Islet of Langerhans (tissue), 1 donor: ENCODE results near the gene PAH.
"Not testable (repeated sequence)": the region's sequence is repeated elsewhere in the genome, so short reads cannot be mapped to it uniquely, and the experiment has no call there.

Experiments used
- FAIRE-seq: peaks from one replicate; lab custom pipeline; 2011; peaks lifted over from hg19 to GRCh38; lab: Jason Lieb, UNC

PAH gene

DNA sequence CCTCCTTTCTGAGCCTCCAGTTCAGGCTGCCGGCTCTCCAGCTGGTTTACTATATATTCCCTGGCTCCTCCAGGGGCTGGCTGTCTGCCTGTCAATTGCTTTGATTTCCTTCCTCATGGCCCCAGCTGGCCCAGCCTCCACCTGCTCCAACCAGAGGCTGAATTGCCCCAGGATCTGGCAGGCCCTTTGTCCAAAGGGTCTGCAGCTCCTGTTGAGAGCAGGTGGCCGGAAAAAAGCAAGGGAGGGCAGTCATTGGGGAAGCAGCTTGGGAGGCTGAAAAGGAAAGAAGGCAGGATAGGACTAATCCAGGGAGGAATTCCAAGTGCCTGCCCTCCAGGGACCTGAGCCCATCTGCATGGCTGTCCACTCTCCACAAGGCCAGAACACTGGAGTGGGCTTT, 25.3 kb downstream of the PAH start:
- no peak for FAIRE-seq

DNA sequence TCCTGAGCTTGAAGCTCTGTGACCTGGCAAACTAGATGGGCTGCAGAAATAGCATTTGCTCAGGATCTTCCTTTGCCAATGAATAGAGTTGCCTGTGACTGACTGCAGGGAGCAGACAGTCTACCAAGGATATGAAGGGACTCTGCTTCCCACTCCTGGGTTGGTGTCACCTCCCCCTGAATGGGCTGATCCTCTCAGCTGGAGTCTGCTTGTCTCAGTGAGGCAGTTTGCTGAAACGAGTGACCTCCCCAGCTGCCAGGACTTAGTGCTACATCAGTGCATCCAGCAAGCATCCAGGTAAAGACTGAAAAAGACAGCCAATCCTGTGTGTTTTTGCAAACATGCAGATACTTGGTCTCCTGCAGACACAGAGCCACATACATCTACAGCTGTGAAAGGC, 28.5 kb downstream of the PAH start:
- FAIRE-seq: no peak

DNA sequence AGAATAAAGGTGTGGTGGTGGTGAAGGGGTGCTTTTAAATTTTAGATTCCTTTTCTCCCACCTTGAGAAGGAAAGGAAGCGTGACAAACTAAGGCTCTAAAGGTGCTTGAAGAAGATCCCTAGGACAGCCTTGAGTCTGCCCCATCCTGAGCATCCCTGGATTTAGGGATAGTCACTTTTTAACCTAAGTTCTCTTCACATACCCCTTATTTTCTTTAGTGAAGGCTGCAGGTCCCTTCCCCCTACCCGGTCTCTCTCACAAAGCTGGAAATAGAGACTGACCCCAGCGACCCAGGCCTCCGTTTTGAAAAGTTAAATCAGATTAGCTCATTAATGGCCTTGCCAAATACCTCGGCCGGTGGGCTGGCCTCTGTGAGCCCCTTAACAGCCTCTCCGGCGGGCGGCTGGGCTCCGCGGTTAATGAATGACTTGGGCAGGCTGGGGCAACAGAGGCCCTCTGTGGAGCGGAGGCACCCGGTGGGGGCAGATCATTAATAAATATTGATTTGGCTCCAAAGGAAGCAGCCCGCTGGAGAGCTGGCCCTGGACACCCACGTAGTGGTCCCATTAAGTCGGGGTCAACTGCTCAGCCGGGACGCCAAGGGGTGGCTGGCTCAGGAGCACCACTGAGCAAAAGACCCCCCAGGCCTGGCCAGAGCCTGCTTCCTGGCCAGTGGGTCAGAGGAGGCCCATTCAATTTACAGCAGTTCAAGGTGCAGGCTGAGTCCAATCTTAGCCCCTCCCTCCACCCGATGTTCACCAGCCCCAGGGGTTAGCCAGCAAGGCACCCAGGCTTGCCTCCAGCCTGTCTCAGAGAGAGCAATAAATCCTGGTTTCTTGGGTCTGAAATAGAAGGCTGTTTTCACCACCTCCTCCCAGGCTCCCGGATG, 31.8 kb downstream of the PAH start:
- FAIRE-seq: no peak

DNA sequence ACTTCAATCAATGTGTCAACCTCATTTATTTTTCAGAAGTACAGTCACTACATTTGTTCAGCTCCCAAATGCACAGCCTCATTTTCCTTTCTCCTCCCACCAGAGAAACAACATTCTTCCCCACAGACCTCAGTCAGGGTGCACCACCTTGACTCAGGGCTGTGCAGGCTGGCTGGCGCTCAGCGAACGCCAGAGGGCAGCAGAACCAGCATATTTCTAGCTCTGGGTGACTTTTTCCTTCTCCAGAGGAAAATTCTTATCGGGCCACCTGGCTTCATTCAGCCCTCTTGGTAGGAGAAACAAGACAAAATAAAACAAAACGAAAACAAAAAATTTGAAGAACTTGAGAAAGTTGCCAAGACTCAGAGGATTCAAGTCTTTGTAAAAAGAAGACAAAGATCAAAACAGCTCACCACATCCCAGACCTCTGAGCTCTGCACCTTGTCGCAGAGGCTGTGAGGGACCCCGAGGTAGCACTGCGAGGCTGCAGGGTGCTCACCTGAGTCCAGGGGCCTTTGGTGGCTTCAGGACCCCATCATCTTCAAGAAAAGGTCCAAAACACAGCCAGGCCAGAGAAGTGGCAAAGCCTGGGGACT, 33.7 kb downstream of the PAH start:
- FAIRE-seq: peak; percentile 91

DNA sequence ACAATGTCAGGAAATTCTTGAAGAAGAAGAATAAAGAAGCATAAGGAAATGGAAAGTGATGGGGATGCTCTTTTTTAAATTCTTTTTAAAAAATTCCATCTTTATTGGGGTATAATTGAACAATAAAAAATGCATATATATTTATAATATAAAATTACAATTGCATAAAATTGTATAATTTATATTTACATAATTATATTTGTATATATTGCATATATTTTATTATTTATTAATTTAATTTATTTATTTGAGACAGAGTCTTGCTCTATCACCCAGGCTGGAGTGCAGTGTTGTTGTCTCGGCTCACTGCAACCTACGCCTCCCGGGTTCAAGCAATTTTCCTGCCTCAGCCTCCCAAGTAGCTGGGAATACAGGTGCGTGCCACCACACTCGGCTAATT, 36.3 kb downstream of the PAH start:
- no peak for FAIRE-seq

DNA sequence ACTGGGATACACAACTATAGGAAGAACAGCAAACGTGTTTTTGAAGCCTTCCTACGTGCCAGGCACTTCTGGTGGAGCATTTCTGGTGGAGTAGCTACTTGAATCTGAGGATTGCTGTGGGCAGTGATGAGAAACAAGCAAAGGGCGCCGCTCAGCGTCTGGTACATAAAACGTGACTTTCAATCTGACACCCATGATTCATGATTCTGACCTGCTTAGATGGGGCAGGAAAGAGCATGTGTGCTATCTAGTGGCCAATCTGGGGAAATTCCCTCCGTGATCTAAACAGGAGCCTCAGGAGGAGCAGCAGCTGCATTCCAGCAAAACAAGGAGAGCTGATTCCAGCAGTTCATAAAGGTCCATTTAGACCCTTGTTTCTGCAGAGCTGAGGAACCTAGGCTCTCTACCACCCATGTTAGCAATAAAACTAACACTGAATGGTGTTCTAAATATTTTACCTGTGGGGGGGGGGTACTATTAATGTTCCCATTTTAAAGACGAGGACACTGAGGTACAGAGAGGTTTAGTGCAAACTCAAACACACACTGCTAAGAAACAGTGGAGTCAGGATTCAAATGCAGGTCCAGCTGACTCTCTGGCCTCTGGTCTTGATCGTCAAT, 37.8 kb downstream of the PAH start:
- peak; percentile 86 for FAIRE-seq

DNA sequence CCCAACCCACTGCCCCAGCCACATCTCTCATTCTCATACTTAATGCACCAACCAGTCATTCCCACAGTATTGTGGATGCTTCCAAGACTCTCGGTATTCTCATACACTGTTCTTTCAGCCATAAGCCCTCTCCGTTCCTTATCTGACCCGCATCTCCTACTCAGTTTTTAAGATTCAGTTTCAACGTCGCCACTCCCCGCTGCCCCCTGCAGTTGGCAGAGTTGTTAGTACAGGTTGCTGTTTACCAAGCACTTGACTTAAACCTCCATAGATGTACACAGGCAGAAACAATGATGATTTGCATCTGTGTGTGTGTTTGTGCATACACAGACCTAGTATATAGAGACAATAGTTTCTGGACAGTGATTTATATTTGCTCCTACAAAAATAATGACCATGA, 40.2 kb downstream of the PAH start:
- no peak for FAIRE-seq

DNA sequence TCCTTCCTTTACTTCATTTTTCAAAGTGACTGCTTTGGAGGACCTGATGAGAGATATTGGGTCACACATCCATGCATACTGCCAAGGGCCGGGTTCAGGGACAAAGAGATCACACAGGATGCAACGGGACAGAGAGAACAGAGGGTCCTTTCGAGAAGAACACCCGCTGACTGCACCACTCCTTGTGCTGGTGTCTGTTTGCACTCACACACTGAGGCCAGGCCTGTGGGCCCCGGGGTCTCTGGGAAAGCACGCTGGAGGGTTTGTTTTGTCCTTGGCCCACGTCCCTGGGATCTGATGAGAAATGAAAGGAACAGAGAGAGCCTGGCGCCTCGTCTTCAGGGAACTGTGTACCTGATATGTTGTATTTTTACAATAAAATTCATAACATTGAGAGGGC, 42.2 kb downstream of the PAH start:
- no peak for FAIRE-seq

DNA sequence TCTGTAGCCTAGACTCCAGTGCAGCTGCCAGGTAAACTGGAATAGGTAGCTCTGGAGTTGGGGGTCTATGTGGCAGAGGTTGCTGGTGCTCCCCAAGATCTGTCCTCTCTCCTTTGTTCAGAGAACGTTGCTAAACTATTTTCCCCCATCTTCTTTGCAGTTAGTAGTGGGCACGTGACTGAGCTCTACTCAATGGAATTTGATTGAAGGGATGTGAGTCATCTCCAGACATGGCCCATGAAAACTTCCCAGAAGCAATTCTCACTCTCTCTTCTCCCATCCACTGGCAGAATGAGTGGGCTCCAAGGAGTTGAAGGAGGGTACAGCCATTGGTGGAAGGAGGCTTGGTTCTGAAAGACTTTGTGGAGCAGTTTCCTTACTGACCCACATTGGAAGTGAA, 44.0 kb downstream of the PAH start:
- FAIRE-seq: no peak

DNA sequence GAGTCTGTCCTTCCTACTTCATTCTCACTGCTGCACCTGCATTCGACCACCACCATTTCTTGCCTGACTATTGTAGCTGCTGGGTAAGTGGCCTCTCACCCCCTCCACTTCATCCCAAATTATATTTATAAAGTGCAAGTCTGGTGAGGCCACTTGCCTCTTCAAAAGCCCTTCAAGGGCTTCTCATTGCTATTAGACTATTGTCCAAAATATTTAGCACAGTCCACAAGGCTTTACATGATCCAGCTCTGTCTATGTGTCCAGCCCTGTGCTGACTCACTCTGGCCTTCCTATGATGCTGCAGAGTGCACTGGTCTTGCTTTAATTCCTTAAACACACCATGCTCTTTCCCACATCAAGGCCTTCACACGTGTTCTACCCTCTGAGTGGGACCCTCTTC, 46.0 kb downstream of the PAH start:
- FAIRE-seq: no peak

DNA sequence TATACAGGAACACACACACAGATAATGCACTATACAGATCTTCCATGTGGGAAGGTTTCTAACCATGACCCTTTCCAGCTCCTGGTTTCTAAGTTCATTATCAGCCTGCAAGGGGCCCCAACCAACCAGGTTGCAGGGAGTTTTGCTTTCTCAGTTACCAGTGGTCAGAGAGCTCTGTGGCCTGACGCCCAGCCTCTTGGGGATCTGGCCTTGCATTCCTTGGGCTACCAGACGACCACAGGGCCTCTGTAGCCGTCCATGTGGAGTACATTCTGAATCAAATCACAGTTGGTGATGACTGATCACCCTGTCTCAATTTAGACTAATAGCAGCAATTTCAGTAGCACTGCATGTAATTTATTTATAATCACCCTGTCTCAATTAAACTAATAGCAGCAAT, 47.5 kb downstream of the PAH start:
- FAIRE-seq: no peak

DNA sequence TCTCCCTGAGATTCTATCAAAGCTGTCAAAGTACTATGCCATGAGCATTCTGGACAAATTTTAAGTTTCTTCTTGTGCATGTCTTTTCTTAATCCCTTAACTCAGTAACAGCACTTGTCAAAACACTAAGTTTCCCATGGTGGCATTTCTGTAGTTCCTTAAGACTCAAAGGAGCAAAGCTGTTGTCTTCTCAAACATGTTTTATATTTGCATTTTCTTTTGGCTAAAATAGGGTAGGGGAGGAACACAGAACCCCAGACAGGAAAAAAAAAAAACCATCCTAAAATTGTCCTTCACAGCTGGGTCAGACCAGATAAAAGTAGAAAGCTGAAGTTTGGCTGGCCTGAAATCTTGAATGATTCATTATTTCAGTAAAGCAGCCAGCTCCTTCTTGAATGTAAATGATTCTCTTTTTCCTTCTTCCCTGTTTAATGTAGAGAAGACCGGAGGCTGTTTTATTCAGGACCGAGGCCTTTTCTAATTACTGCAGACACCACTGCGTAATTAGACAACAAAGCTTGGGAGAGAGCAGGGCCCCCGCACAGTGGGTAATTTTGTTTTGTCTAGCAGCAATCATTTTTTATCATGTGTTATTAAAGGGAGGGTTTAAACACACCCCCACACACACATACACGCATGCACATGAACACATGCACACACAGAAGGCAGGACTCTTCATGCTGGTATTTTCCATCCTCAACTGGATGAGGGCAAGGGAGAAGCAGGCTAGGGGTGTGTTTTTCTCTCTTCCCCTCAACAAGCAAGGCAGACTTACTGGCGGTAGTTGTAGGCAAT, 51.0 kb downstream of the PAH start:
- FAIRE-seq: no peak

DNA sequence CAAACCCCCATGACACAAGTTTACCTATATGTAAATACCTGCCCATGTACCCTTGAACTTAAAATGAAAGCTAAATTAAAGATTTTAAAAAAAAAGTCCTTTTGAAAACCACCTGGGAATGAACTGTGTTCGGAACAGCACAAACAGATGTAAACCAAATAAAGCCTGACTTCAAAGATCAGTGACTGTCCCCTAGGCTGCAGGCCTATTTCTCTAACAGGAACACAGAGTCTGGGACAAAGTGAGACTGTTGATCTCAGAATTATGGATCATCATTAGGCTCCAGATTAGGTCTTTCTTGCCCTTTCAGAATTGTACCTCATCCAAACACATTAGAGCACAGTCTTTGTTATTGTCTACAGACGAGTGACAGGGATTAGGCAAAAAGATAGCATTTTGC, 54.6 kb downstream of the PAH start:
- no peak for FAIRE-seq

DNA sequence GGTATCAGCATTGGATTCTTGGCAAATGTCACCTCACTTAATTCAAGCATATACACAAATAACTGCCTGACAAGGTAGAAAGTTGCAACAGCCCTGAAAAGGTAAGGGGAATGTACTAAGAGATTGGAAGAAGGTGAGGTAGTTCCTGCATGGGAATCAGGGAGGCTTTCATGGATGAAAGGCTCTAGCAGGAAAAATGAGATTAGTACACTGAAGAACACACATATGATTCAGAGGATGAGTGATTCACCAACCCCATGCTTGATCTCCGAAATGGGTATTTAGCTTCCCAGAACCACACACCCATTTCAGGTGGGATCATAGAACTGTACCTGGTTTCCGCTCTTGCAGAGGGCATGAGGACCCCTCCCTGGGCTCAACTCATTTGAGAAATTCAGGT, 65.8 kb downstream of the PAH start:
- FAIRE-seq: no peak

DNA sequence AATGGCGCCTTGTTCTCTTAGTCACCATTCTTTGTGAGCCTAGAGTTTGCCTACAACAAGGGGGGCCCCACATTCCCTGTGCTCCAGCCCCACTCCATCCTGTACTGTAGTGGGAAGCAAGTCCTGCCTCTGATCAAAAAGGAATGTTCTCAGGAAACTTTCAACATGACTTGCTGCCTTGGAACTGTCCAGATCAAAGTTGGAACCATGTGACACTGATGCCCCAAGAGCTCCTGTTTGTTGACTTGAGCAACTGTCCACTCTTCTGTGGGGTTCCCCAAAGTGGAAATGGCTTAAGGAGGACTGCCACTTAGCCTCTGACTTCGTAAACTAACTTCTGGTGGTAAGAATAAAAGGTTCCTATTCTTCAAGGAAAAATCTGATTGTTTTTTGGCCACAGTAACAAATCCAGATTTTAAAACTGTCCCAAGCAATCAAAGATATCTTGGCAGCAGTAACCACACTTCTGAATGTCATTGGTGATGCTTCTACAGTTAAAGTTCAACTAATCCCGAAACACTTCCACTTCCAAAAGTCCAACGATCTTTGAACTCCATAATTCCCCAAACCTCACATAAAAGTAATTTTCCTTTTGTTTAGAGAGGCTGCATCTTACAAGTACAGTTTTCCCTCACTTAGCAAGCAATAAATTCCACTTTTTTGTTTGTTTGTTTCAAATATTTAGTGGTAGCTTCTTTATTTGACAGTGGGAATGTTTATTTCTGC, 67.2 kb downstream of the PAH start:
- no peak for FAIRE-seq

DNA sequence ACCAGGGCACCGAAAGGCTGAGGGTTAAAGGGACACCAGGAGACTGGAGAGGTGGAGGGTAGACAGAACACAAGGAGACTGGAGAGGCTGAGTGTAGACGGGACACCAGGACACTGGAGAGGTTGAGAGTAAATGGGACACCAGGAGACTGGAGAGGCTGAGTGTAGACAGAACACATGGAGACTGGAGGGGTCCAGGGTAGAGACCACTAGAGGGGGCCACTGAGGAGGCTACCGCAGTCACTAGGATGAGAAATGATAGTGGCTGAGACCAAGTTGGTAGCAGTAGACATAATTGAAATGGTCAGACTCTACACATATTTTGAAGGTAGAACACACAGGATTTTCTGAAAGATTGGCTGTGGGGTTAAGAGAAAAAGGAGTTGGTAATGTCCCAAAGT, 68.2 kb downstream of the PAH start:
- no peak for FAIRE-seq

DNA sequence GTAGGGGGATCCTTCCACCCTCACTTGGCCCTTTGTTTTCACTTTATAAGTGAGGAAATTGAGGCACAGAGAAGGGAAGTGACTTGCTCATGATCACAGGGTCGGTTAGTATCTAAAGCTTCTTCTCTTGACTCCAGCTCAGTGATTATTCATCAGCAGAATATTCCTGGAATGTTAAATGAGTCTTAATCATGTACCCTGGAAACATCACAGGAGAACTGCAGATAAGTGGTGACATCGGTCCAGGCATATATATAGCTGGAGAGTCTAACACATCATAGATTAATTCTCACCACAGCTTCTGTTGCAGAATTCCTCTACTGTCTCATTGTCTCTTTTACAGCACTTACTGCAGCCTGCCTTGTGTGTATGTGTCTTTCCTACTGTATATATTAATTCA, 69.9 kb downstream of the PAH start:
- no peak for FAIRE-seq

DNA sequence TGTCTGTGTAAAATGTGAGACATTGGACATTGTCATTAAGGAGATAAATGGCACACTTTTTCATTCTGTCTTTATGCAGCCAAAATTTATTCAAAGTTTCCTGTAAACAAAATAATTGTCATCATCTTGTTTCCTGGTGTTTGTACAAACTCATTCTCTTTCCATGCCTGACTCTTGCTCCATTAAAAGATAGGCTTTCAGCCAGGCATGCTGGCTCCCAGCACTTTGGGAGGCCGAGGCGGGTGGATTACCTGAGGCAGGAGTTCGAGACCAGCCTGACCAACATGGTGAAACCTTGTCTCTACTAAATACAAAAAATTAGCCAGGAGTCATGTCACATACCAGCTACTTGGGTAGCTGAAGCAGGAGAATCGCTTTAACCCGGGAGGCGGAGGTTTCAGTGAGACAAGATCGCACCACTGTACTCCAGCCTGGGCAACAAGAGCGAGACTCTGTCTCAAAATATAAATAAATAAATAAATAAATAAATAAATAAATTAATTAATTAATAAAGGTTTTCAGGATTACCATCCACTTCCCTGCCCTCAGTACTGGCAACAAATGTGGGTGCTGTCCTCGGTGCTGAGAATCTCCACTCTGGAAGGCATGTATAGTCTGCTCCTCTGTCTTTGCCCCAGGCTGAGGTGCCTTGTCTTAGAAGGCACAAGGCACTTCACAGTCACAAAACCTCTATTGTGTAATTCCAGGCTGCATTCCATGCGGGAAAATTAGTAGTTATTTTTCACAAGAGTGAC, 83.2 kb downstream of the PAH start:
- no peak for FAIRE-seq

DNA sequence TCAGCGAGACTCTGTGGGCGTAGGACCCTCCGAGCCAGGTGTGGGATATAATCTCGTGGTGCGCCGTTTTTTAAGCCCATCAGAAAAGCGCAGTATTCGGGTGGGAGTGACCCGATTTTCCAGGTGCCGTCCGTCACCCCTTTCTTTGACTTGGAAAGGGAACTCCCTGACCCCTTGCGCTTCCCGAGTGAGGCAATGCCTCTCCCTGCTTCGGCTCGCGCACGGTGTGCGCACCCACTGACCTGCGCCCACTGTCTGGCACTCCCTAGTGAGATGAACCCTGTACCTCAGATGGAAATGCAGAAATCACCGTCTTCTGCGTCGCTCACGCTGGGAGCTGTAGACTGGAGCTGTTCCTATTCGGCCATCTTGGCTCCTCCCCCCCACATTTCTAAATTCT, 84.2 kb downstream of the PAH start:
- FAIRE-seq: not testable (repeated sequence)

DNA sequence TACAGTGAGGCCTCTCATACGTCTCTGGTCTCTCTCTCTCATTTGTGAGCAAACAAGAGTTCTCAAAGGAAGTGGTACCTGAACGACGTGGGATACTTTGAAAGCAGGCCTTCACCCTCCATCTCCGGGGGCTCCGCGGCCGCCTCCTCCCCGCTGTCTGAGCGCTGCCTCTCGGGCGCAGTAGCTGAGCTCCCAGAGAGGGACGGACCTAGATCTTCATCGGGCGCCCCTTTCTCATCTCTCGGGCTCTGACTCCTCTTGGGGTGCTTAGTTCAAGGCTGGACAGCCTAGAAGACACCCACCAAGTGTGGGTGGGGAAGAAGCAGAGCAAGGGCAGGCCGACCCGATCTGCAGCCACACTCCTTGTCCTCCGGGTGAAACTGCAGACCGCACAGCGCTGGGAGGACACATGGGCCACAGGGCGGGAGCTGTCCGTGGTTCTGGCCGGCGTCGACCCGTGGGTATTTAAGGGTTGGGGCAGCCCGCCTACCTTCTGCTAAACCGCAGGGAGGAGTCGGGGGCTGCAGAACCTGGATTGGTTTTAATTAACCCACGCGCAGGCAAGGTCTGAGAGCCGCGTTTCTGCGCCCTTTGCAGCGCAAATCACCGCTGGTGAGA, 92.7 kb downstream of the PAH start:
- FAIRE-seq: no peak

DNA sequence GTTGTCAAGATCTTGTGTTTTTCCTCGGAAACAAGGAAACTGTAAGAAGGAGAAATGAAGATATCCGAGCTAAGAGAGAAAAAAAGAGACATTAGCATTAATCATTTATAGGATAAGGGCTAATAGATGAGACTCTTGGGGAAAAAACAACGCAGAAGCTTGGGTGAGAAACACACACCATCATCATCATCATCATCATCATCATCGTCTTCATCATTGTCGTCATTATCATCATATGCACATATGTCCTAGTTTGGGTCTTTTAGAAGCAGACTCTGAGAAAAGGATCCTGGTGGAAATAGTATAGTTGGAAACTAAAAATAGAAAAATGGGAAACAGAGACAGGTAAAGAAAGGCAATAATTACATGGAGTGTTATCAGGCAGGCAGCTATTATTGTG, 95.9 kb downstream of the PAH start:
- no peak for FAIRE-seq
